Right lobe of liver (tissue), 6 donors: ENCODE results near the gene DHRSX. TPM values are rescaled to one million over a fixed set of nuclear protein-coding genes. Genes with fewer than 3 reads are reported as not detected.
"Not testable (repeated sequence)": the region's sequence is repeated elsewhere in the genome, so short reads cannot be mapped to it uniquely, and the experiment has no call there.

Experiments used
- ATAC-seq, 4 donors: fragments of 200-7000 bp; cut with Tn5 transposase; one replicate each; pipeline ENCODE4 v1.9.1; 2020; ENCODE audit warnings: mild to moderate bottlenecking in 4 of 4, moderate library complexity in 4 of 4
- DNase-seq, 3 donors: peaks; one replicate each; pipeline ENCODE4 v3.0.0-alpha.2; 2020
- H3K27ac ChIP-seq, 3 donors: fragments of 200-600 bp; one replicate each; pipeline ENCODE4 v1.8.0; 2022
- H3K27me3 ChIP-seq, 2 donors: fragments of 200-600 bp; one replicate each; pipeline ENCODE4 v1.8.0; 2022
- H3K36me3 ChIP-seq, 4 donors: fragments of 200-600 bp; sonication (generic) in 1 of 4; one replicate each; pipeline versions ENCODE4 v1.5.1 to v1.8.0; 2017 to 2022; ENCODE audit warnings: control low read depth in 1 of 4
- H3K4me1 ChIP-seq, 4 donors: fragments of 200-600 bp; sonication (generic) in 1 of 4; one replicate each; pipeline versions ENCODE4 v1.5.1 to v1.8.0; 2017 to 2022; ENCODE audit warnings: control low read depth in 1 of 4
- H3K4me3 ChIP-seq, 3 donors: fragments of 200-600 bp; one replicate each; pipeline ENCODE4 v1.8.0; 2022
- H3K9me3 ChIP-seq, 4 donors: fragments of 200-600 bp; sonication (generic) in 1 of 4; one replicate each; pipeline versions ENCODE4 v1.5.1 to v1.8.0; 2017 to 2022; ENCODE audit warnings: control low read depth in 1 of 4
- CTCF ChIP-seq, 4 donors: fragments of 200-600 bp in 3 of 4; fragments of 450-650 bp in 1 of 4; IDR thresholded peaks; one replicate each; pipeline versions ENCODE4 v1.5.1 to v1.8.0; 2016 to 2022; ENCODE audit warnings: antibody characterized with exemption in 4 of 4, mild to moderate bottlenecking in 2 of 4
- POLR2A ChIP-seq: fragments of 450-650 bp; IDR thresholded peaks from one replicate; pipeline ENCODE4 v1.6.1; 2017; ENCODE audit warnings: antibody characterized with exemption, mild to moderate bottlenecking
- WGBS: methylation state at CpG from one replicate; pipeline ENCODE4 v1.1.6; 2018; ENCODE audit warnings: low coverage, low lambda C conversion rate; ENCODE audit not compliant: insufficient coverage; ENCODE audit errors: missing lambda C conversion rate; 5-methylcytosine and 5-hydroxymethylcytosine counted together
- intact Hi-C, 2 donors: fragments of 100-400 bp; cut with DNase I; formaldehyde crosslinking; loops; one replicate each; pipeline versions ENCODE4 v1.11.2 to v1.14.1; 2022
- total RNA-seq, 6 experiments: library from RNA; depleted of rRNA in 2 of 6; stranded (reverse); fragments of >200 nt in 2 of 6; fragmentation: NEBNext Ultra II Directional in 3 of 6; extraction: Animal tissue kit (Norgen Biotek cat#: 25700) in 3 of 6; gene quantifications; one replicate each; pipeline versions ENCODE4 v1.1.0 to v1.2.4, GENCODE V29; 2016 to 2023
- donor health status: DM: no; HTN: yes; CAD: no.
- donor health status: DM: no; HTN: no; CAD: no.
- donor health status: DM: no; HTN: no; CAD: no.
- donor health status: DM: no; HTN: yes; CAD: no.
- donor health status: DM: no; HTN: yes; CAD: no.

The DHRSX gene
- total RNA-seq, 6 experiments from 2014 or later = 15.6 to 34.5 (median 29.0) TPM

GRCh38 chrX:2458309-2458708 lies 42.5 kb downstream of the DHRSX start:
- Histone ChIP-seq H3K36me3 (no peaks in the 10 kb centered on the region), H3K27me3 (no peaks in the 10 kb centered on the region), H3K27ac (no peak overlapping the region), H3K4me1 (peaks cover 0 to 9% (median 0%) of the 10 kb centered on the region in 4 donors), H3K9me3 (no peaks in the 10 kb centered on the region), H3K4me3 (no peak overlapping the region)
- ATAC-seq = no peak
- DNase-seq = no peak
- TF ChIP-seq POLR2A (no peak), CTCF (IDR thresholded peaks at IDR 0.05) (no peak)
- 97% methylated on average over 5 of the region's 6 CpGs for WGBS
- intact Hi-C loops = no loop called here

- WGBS = 87% methylated on average over 12 of the region's 26 CpGs
- DNase-seq = peak in 1 of 3 donors; percentile 18
- Histone ChIP-seq H3K4me1 (peaks cover 0 to 9% (median 0%) of the 10 kb centered on the region in 4 donors), H3K36me3 (no peaks in the 10 kb centered on the region), H3K9me3 (no peaks in the 10 kb centered on the region), H3K27ac (no peak overlapping the region), H3K27me3 (no peaks in the 10 kb centered on the region), H3K4me3 (no peak overlapping the region)
- no peak for ATAC-seq
- intact Hi-C loops = no loop called here
- no peak for TF ChIP-seq CTCF (IDR thresholded peaks at IDR 0.05)
- TF ChIP-seq POLR2A = no peak
Measured at GRCh38 chrX:2457289-2458133, 43.3 kb downstream of the DHRSX start.

- ATAC-seq, H3K4me3 ChIP-seq, H3K36me3 ChIP-seq, intact Hi-C loops, H3K4me1 ChIP-seq, H3K9me3 ChIP-seq, H3K27ac ChIP-seq, H3K27me3 ChIP-seq: not testable (repeated sequence)
- DNase-seq = peak in 1 of 3 donors; percentile 19
- 91% methylated on average over 7 of the region's 8 CpGs for WGBS
Measured at GRCh38 chrX:2456091-2456490, 44.7 kb downstream of the DHRSX start.

GRCh38 chrX:2454620-2455019 lies 46.2 kb downstream of the DHRSX start:
- H3K9me3 ChIP-seq, H3K27me3 ChIP-seq, intact Hi-C loops, H3K27ac ChIP-seq, ATAC-seq, H3K36me3 ChIP-seq, H3K4me1 ChIP-seq, H3K4me3 ChIP-seq: not testable (repeated sequence)
- over 99% methylated on average over 8 of the region's 9 CpGs for WGBS
- DNase-seq = peak in 1 of 3 donors; percentile 9

GRCh38 chrX:2452799-2453198 lies 48.0 kb downstream of the DHRSX start:
- H3K27ac ChIP-seq = no peak overlapping the region
- no peaks in the 10 kb centered on the region for H3K9me3 ChIP-seq
- 100% methylated on average over 2 of the region's 4 CpGs for WGBS
- TF ChIP-seq POLR2A = no peak
- TF ChIP-seq CTCF (IDR thresholded peaks at IDR 0.05) = no peak
- no peaks in the 10 kb centered on the region for H3K27me3 ChIP-seq
- H3K4me1 ChIP-seq = no peaks in the 10 kb centered on the region
- no peaks in the 10 kb centered on the region for H3K36me3 ChIP-seq
- intact Hi-C loops = no loop called here
- DNase-seq = no peak
- ATAC-seq = no peak
- H3K4me3 ChIP-seq = no peak overlapping the region
